Activated CD8-positive, alpha-beta memory T cell treated with anti-CD3 and anti-CD28 coated beads for 48 hours (primary cell): ENCODE data around the gene METTL22.

Experiments
- DNase-seq, 3 experiments: peaks; one replicate each; pipeline ENCODE4 v3.0.0-alpha.2; 2020; ENCODE audit warnings: low read depth in 2 of 3, low spot score in 2 of 3

The METTL22 gene

GRCh38 chr16:8686879-8687278, 65.4 kb downstream of the METTL22 start:
- DNase-seq: no peak

GRCh38 chr16:8689686-8690085, 68.2 kb downstream of the METTL22 start:
- DNase-seq: no peak

GRCh38 chr16:8691728-8692127, 70.2 kb downstream of the METTL22 start:
- no peak for DNase-seq

GRCh38 chr16:8694795-8695728, 73.6 kb downstream of the METTL22 start:
- no peak for DNase-seq

GRCh38 chr16:8696880-8697279, 75.4 kb downstream of the METTL22 start:
- no peak for DNase-seq

GRCh38 chr16:8697965-8698364, 76.5 kb downstream of the METTL22 start:
- no peak for DNase-seq
